ENCODE results near the gene CYB5RL. TPM values are rescaled to one million over a fixed set of nuclear protein-coding genes. Genes with fewer than 3 reads are reported as not detected.
"Not testable (repeated sequence)": the region's sequence is repeated elsewhere in the genome, so short reads cannot be mapped to it uniquely, and the experiment has no call there.

The CYB5RL gene, protein sequence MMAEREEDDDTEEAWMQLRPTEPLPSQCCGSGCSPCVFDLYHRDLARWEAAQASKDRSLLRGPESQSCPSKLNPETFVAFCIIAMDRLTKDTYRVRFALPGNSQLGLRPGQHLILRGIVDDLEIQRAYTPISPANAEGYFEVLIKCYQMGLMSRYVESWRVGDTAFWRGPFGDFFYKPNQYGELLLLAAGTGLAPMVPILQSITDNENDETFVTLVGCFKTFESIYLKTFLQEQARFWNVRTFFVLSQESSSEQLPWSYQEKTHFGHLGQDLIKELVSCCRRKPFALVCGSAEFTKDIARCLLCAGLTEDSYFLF
- total RNA-seq = 4.8 and 5.8 TPM in 2 replicates

DNA sequence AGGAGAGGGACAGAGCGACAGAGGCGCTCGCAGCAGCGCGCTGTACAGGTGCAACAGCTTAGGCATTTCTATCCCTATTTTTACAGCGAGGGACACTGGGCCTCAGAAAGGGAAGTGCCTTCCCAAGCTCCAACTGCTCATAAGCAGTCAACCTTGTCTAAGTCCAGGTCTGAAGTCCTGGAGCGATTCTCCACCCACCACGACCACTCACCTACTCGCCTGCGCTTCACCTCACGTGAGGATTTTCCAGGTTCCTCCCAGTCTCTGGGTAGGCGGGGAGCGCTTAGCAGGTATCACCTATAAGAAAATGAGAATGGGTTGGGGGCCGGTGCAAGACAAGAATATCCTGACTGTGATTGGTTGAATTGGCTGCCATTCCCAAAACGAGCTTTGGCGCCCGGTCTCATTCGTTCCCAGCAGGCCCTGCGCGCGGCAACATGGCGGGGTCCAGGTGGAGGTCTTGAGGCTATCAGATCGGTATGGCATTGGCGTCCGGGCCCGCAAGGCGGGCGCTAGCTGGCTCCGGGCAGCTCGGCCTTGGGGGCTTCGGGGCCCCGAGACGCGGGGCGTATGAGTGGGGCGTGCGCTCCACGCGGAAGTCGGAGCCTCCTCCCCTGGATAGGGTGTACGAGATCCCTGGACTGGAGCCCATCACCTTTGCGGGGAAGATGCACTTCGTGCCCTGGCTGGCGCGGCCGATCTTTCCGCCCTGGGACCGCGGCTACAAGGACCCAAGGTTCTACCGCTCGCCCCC, at the start of gene CYB5RL, which contains the start of gene MRPL37:
CYB5RL (minus strand) TSS at position 266 of the 754 bp plus-strand sequence. CDS start 4,414 bp downstream, outside the sequence.
MRPL37 (plus strand) TSS at position 403 of the 754 bp plus-strand sequence; CDS start at position 480, 77 bp downstream.
- DNase-seq = peak; percentile 98

DNA sequence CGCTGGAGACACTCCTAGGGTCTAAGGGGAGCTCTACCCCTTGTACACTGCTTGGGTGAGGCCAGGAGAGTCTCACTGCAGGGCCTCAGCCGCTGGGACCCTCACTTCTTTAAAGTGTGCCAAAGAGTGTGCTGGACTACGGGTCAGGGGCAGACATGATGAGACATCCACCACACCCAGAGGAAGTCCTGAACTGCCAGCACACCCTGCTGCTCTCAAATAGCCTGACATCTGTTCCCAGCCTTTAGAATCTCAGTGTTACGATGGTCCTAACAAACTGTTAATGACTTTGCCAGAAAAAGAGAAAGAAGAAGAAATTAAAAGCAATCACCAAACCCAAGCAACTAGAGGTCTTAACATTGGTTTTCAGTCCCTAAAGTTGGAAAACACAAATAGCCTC, 49.1 kb upstream of the CYB5RL start:
- DNase-seq = no peak

GRCh38 chr1:54247863-54248515, 48.2 kb upstream of the CYB5RL start:
- no peak for DNase-seq

DNA sequence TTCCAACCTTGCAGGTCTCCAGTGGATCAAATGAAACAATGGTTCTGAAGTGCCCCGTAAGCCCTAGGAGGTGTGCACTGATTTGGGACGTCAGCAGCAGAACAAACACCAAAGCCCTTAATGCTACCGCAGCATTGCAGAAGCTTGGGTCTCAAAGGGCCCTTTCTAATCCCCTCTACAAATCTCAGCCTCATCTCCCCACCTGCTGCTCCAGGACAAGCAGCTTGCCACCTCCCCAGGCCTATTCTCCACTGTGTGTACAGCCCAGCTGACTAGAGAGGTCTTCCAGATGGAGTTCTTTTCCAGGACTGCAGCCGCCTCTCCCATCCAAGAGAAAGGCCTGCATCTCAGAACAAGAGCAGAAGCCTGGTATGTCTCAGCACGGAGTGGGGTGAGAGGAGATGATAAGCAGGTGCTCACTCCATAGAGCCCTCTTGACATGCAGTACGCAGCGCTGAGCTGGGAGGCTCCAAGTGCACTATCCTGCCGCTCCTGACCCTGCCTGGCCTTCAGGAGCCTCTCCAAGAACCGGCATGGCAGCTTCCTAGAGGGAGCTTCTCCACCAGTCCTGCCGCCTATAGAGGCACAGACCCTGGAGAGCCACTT, 46.4 kb upstream of the CYB5RL start:
- no peak for DNase-seq

DNA sequence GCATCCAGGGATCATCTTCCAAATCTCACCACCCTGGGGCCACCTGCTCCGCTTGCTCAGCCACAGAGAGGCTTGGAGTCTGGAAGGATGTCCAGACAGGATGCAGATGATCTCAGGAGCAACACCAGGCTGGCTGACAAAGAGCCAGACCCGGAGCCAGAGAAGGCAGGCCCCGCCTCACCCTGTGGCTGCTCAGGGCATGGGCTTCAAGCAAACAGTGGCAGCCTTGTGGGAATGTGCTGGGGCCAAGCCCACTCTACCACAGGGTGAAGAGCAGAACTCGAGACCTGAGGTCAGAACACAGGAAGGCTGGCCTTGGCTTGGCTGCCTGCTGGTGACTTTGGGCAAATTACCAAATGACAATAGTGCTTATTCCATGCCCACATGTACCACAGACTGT, 45.7 kb upstream of the CYB5RL start:
- DNase-seq = peak; percentile 47

DNA sequence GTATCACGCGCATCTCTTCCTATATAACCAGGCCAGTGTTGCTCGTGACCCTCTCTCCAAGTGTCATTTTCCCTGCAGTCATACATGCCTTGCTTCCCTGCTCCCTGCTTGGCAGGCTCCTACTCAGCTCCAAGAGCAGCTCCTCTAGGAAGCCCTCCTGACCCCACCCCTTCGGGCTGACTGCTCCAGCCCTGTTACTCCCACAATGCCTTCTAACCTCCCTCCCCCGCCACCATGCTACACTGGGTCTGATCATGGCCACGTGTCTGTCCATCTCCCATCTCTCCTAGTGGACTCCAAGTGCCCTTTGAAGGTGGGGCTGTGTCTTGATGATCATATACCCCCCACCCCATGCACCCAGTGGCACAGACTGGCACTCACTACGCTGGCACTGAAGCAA, 44.8 kb upstream of the CYB5RL start:
- DNase-seq = no peak

- DNase-seq = no peak
These were observed 43.2 kb upstream of the CYB5RL start for GRCh38 chr1:54243022-54243421.

DNA sequence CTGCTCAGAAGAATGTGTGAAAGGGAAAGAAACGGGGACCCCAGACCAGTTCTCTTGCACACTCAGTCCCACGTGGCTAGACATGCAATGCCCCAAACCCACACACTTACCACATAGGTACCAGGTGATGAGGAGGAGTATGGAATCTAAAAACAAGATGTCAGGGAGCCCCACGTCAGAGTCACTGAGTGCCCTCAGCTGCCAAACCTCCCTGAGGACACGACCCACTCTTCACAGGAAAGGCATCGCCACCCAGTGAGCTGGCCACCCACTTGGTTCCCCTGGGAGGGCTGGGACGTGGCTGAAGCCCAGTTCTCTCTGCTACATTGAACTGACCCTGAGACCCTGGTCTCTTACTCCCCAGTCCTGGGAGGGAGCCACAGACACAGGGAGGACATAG, 41.5 kb upstream of the CYB5RL start:
- DNase-seq = no peak

- no peak for DNase-seq
These were observed 41.0 kb upstream of the CYB5RL start for GRCh38 chr1:54240741-54241335.

GRCh38 chr1:54239631-54240031, 39.8 kb upstream of the CYB5RL start:
- no peak for DNase-seq

GRCh38 chr1:54239035-54239383, 39.2 kb upstream of the CYB5RL start:
- no peak for DNase-seq

- no peak for DNase-seq
These were observed 38.7 kb upstream of the CYB5RL start for GRCh38 chr1:54238353-54239034.

- DNase-seq = no peak
These were observed 37.8 kb upstream of the CYB5RL start for GRCh38 chr1:54237586-54237985.

- no peak for DNase-seq
These were observed 34.5 kb upstream of the CYB5RL start for GRCh38 chr1:54234284-54234683.

- not testable (repeated sequence) for DNase-seq
These were observed 33.4 kb upstream of the CYB5RL start for GRCh38 chr1:54233196-54233595.

DNA sequence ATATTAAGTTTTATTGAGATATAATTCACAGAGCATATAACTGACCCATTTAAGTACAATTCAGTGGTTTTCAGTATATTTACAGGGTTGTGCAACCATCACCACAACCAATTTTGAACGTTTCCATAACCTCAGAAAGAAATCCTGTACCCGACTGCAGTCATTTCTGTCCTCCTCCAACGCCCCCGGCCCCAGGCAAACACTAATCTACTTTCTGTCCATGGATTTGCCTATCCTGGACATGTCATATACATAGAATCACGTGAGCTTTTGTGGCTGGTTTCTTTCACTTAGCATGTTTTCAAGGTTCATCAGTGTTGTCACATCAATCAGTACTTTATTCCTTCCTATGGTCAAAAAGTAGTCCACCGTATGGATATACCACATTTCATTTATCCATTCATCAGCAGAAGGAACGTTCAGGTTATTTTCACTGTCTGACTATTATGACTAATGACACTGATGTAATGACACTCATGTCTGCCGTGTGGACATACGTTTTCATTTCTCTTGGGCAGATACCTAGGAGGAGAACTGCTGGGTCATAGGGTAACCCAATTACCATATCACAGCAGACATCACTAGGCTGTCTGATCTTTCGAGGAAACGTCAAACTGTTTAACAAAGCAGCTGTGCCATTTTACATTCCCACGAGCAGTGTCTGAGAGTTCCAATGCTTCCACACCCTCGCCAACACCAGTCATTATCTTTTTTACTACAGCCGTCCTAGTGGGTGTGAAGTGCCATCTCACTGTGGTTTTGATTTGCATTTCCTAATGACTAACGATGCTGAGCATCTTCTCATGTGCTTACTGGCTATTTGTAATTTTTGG, 30.9 kb upstream of the CYB5RL start:
- no peak for DNase-seq

DNA sequence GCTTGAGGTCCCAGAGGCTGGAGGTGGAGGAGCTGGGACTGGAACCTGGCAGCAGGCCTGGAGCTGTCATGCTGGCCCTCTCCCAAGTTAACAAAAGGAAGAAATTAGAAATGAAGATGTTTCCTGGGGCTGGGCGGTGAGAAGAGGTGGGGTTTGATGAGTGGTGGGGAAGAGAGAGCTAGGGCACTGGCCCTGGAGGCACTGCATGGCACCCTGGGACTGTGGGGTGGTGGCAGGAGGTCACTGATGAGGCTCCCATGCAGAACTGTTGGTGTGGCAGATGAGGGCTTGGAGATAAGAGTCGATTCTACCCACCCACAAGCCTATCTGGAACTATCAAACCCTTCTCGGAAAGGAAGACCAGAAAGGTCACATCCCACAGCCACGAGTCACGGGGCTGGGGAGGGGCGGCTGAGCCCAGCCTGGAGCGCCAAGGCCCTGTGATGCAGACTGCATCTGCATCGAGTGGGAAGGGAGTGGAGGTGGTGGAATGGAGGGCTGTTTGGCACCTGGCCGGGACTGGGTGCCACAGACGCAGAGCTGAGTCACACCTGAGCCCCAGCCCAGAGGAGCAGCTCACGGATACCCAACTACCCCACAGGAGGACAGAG, 29.6 kb upstream of the CYB5RL start:
- peak; percentile 43 for DNase-seq

DNA sequence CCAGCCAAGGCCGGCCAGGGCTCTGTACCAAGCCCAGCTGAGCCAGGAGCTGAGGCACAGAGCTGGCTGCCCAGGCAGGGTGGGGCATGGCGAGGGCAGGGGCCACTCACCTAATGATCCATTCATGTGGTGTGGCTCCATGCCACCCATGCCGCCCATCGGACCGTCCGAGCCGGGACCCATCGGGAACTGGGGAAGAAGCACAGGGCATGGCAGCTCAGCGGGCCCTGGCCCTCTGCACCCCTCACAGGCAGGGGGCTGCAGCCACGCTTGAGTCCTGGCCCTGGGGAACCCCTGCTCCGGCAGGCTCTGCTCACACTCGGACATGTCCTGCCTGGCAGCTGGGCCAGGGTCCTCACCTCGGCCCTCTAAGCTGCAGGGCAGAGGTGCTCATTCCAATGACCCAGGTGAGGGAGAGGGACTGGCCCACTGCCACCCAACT, 28.8 kb upstream of the CYB5RL start:
- DNase-seq = no peak

DNA sequence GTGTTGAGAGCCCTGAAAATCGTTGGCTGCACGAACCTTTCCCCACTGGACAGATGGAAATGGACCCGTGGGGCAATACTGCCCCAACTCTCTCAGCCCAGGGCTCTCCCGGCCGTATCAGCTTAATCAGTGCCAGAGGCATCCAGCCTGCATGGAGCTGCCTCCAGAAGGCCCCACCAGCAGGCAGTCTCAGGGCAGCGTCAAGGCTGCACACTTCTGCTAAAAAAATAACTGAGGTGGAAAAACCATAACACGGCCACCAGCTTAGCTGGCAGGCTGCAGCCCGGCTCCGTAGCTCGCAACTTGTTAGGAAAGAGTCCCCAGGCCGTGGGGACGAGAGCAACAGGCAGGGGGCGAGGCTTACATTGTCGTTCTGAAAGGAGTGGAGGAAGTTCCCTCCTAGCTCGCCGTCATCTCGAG, 28.1 kb upstream of the CYB5RL start:
- DNase-seq = no peak

- peak; percentile 28 for DNase-seq
These were observed 27.3 kb upstream of the CYB5RL start for GRCh38 chr1:54227091-54227602.

All from dermis blood vessel endothelial cell (primary cell).